OCI-LY1 (cell line): ENCODE data around the gene PTPRG.

ENCODE experiments used
- H2AFZ ChIP-seq: fragments of 200-600 bp; sonication (generic), shearing (Covaris generic); 2 replicates; pipeline ENCODE4 v1.6.0; 2014; ENCODE audit warnings: antibody characterized with exemption, mild to moderate bottlenecking, low read length
- H3F3A ChIP-seq: fragments of 200-600 bp; sonication (generic), shearing (Covaris generic); 2 replicates; pipeline ENCODE4 v1.6.0; 2014; ENCODE audit warnings: mild to moderate bottlenecking, antibody characterized with exemption, low read length, moderate library complexity; ENCODE audit not compliant: insufficient read depth
- H3K27ac ChIP-seq: fragments of 200-600 bp; sonication (generic); 2 replicates; pipeline ENCODE4 v1.5.1; 2014; ENCODE audit warnings: low read length, mixed run types, mild to moderate bottlenecking, low read depth; ENCODE audit not compliant: poor library complexity, severe bottlenecking
- H3K27me3 ChIP-seq: fragments of 200-600 bp; sonication (generic); 2 replicates; pipeline ENCODE4 v1.6.0; 2014; ENCODE audit warnings: antibody characterized with exemption, mild to moderate bottlenecking, low read length, moderate library complexity; ENCODE audit not compliant: insufficient read depth
- H3K36me3 ChIP-seq: fragments of 200-600 bp; sonication (generic); 2 replicates; pipeline ENCODE4 v1.6.1; 2014; ENCODE audit warnings: mild to moderate bottlenecking, antibody characterized with exemption, low read length, moderate library complexity, mixed read lengths; ENCODE audit not compliant: insufficient read depth
- H3K4me1 ChIP-seq: fragments of 200-600 bp; sonication (generic); 2 replicates; pipeline ENCODE4 v1.5.1; 2014; ENCODE audit warnings: mild to moderate bottlenecking, low read length, moderate library complexity; ENCODE audit not compliant: insufficient read depth, severe bottlenecking
- H3K4me2 ChIP-seq: fragments of 200-600 bp; sonication (generic), shearing (Covaris generic); 2 replicates; pipeline ENCODE4 v1.6.1; 2014; ENCODE audit warnings: low read length
- H3K4me3 ChIP-seq: fragments of 200-600 bp; sonication (generic); 2 replicates; pipeline ENCODE4 v1.5.1; 2014; ENCODE audit warnings: low read length, low read depth, mild to moderate bottlenecking, mixed read lengths; ENCODE audit not compliant: poor library complexity, severe bottlenecking
- H3K79me2 ChIP-seq: fragments of 200-600 bp; shearing (Covaris generic); 2 replicates; pipeline ENCODE4 v1.6.1; 2016; ENCODE audit warnings: mixed run types, low read length, mixed read lengths; ENCODE audit not compliant: insufficient read depth
- H3K9ac ChIP-seq: fragments of 200-600 bp; sonication (generic), shearing (Covaris generic); 2 replicates; pipeline ENCODE4 v1.6.1; 2014; ENCODE audit warnings: mild to moderate bottlenecking, low read length, mixed read lengths
- H3K9me2 ChIP-seq: fragments of 200-600 bp; sonication (generic), shearing (Covaris generic); 2 replicates; pipeline ENCODE4 v1.6.1; 2014; ENCODE audit warnings: low read depth, mild to moderate bottlenecking, low read length, mixed read lengths
- H3K9me3 ChIP-seq: fragments of 200-600 bp; shearing (Covaris generic); 2 replicates; pipeline ENCODE4 v1.6.1; 2014; ENCODE audit warnings: low read length, mixed read lengths
- H4K20me1 ChIP-seq: fragments of 200-600 bp; sonication (generic), shearing (Covaris generic); 2 replicates; pipeline ENCODE4 v1.6.0; 2016; ENCODE audit warnings: mild to moderate bottlenecking, low read length; ENCODE audit not compliant: insufficient read depth
- CTCF ChIP-seq: fragments of 200-600 bp; sonication (generic), shearing (Covaris generic); IDR thresholded peaks from 2 replicates; pipeline ENCODE4 v1.5.1; 2017; ENCODE audit warnings: mild to moderate bottlenecking, antibody characterized with exemption, low read length, moderate library complexity, mixed read lengths
- EZH2 ChIP-seq: fragments of 200-600 bp; sonication (generic), shearing (Covaris generic); IDR thresholded peaks from 2 replicates; pipeline ENCODE4 v1.8.0; 2017; ENCODE audit warnings: borderline replicate concordance, mixed run types, mild to moderate bottlenecking, antibody characterized with exemption, low read length, moderate library complexity, mixed read lengths

The PTPRG gene

GRCh38 chr3:62127116-62127515, 565.7 kb downstream of the PTPRG start:
- no peak for TF ChIP-seq EZH2
- TF ChIP-seq CTCF = no peak
- H4K20me1 ChIP-seq = no peaks in the 10 kb centered on the region
- no peak overlapping the region for H3K9ac ChIP-seq
- H3K9me3 ChIP-seq = no peaks in the 10 kb centered on the region
- H3K9me2 ChIP-seq = no peaks in the 10 kb centered on the region
- H3F3A ChIP-seq = no peaks in the 10 kb centered on the region
- H3K27ac ChIP-seq = no peak overlapping the region
- H2AFZ ChIP-seq = no peak overlapping the region
- H3K27me3 ChIP-seq = no peaks in the 10 kb centered on the region
- H3K4me3 ChIP-seq = no peak overlapping the region
- no peaks in the 10 kb centered on the region for H3K36me3 ChIP-seq
- no peaks in the 10 kb centered on the region for H3K79me2 ChIP-seq
- H3K4me1 ChIP-seq = no peaks in the 10 kb centered on the region
- H3K4me2 ChIP-seq = no peak overlapping the region

GRCh38 chr3:62128051-62128450, 566.7 kb downstream of the PTPRG start:
- Histone ChIP-seq H3K4me1 (no peaks in the 10 kb centered on the region), H3F3A (no peaks in the 10 kb centered on the region), H3K9me3 (no peaks in the 10 kb centered on the region), H3K36me3 (no peaks in the 10 kb centered on the region), H3K4me2 (no peak overlapping the region), H4K20me1 (no peaks in the 10 kb centered on the region), H2AFZ (no peak overlapping the region), H3K79me2 (no peaks in the 10 kb centered on the region), H3K27ac (no peak overlapping the region), H3K4me3 (no peak overlapping the region), H3K27me3 (no peaks in the 10 kb centered on the region), H3K9me2 (no peaks in the 10 kb centered on the region), H3K9ac (no peak overlapping the region)
- TF ChIP-seq CTCF (no peak), EZH2 (no peak)

- H3K4me3 ChIP-seq = no peak overlapping the region
- H3K79me2 ChIP-seq = no peaks in the 10 kb centered on the region
- TF ChIP-seq EZH2 = no peak
- TF ChIP-seq CTCF = no peak
Measured at GRCh38 chr3:62128681-62129080, 567.3 kb downstream of the PTPRG start.

More at GRCh38 chr3:62128681-62129080, 567.3 kb downstream of the PTPRG start:
- no peaks in the 10 kb centered on the region for H3F3A ChIP-seq
- no peak overlapping the region for H2AFZ ChIP-seq
- no peaks in the 10 kb centered on the region for H3K36me3 ChIP-seq
- no peak overlapping the region for H3K9ac ChIP-seq
- no peak overlapping the region for H3K27ac ChIP-seq
- no peaks in the 10 kb centered on the region for H3K27me3 ChIP-seq
- H4K20me1 ChIP-seq = no peaks in the 10 kb centered on the region
- no peak overlapping the region for H3K4me2 ChIP-seq
- no peaks in the 10 kb centered on the region for H3K9me2 ChIP-seq
- H3K4me1 ChIP-seq = no peaks in the 10 kb centered on the region
- H3K9me3 ChIP-seq = no peaks in the 10 kb centered on the region
